HG03095 (cell line): ENCODE measurements around the gene TIRAP.

ENCODE experiments used
- ATAC-seq: cut with Tn5 transposase; IDR thresholded peaks from one replicate; pipeline ENCODE4 v1.9.1; 2021; ENCODE audit warnings: moderate library complexity; ENCODE audit not compliant: unreplicated experiment

Gene TIRAP

GRCh38 chr11:126318574-126319373 is 35.9 kb downstream of the TIRAP start:
- peak; percentile 94 for ATAC-seq

- no peak for ATAC-seq
These were observed 36.5 kb downstream of the TIRAP start for GRCh38 chr11:126319374-126319740.

- ATAC-seq: no peak
These were observed 40.1 kb downstream of the TIRAP start for GRCh38 chr11:126322996-126323395.

- no peak for ATAC-seq
These were observed 44.5 kb downstream of the TIRAP start for GRCh38 chr11:126327281-126328000.

- ATAC-seq: no peak
These were observed 45.1 kb downstream of the TIRAP start for GRCh38 chr11:126328001-126328390.

- no peak for ATAC-seq
These were observed 45.6 kb downstream of the TIRAP start for GRCh38 chr11:126328444-126328843.

GRCh38 chr11:126328938-126329643 is 46.2 kb downstream of the TIRAP start:
- ATAC-seq: no peak

- no peak for ATAC-seq
These were observed 46.8 kb downstream of the TIRAP start for GRCh38 chr11:126329644-126330211.

GRCh38 chr11:126331286-126331685 is 48.4 kb downstream of the TIRAP start:
- ATAC-seq: no peak

- no peak for ATAC-seq
These were observed 49.4 kb downstream of the TIRAP start for GRCh38 chr11:126332221-126332711.

- ATAC-seq: no peak
These were observed 50.2 kb downstream of the TIRAP start for GRCh38 chr11:126333142-126333541.

GRCh38 chr11:126334659-126335462 is 52.0 kb downstream of the TIRAP start:
- no peak for ATAC-seq

- ATAC-seq: no peak
These were observed 52.5 kb downstream of the TIRAP start for GRCh38 chr11:126335463-126335760.

GRCh38 chr11:126336138-126336541 is 53.2 kb downstream of the TIRAP start:
- ATAC-seq: no peak

- ATAC-seq: no peak
These were observed 53.8 kb downstream of the TIRAP start for GRCh38 chr11:126336671-126337101.

GRCh38 chr11:126337126-126337473 is 54.2 kb downstream of the TIRAP start:
- no peak for ATAC-seq

GRCh38 chr11:126337474-126338241 is 54.8 kb downstream of the TIRAP start:
- no peak for ATAC-seq

- ATAC-seq: no peak
These were observed 55.6 kb downstream of the TIRAP start for GRCh38 chr11:126338346-126339055.
